GM21367 (cell line): ENCODE results near the gene LRMDA.

ENCODE experiments used
- ATAC-seq: cut with Tn5 transposase; IDR thresholded peaks from one replicate; pipeline ENCODE4 v1.9.1; 2021; ENCODE audit not compliant: unreplicated experiment

Gene LRMDA

DNA sequence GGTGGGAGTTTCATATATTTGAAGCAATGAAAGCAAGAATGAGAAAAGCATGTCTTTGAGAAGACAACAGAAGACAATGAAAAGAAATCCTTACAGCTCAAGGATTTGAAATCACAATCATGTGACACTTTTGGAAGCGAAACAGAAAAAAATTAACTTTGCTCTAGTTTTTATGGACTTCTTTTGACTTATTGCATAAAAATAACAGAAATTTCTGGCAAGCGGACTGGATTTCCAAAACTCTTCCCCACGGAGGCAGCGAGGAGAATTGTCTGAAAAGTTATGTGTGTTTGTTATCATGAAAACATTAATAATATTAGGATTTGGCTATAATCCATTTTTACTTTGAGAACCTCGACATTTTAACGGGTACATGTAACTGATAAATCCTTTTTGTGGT is 223.3 kb downstream of the LRMDA start:
- ATAC-seq: no peak

DNA sequence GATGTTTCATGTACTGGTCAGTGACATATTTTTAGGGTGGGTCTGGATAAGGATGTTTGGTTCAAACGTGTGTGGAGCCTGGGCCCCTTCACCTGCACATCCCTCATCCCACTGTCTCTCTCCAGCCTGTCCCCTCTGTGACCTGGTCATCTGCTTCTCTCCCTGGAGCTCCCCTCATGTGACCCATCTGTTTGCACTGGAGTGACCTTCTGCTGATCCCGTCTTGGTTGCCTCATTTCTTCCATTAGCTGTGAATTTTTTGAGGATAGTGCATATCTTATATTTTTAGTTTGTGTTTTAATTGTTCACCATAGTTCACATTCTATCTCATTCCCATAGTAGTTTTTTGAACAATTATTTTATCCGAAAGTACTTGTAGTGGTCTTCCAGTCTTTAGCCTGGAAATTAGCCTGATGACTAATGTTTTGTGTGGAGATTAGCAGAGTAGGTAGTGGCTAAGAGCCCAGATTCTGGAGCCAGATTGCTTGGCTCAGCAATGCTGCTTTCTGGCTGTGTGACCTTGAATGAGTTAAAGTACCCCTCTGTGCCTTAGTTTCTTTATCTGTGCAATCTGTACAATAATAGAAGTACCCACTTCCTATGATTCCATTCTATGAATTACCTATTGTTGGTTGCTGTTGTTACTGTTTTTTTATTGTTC is 224.5 kb downstream of the LRMDA start:
- ATAC-seq: no peak

DNA sequence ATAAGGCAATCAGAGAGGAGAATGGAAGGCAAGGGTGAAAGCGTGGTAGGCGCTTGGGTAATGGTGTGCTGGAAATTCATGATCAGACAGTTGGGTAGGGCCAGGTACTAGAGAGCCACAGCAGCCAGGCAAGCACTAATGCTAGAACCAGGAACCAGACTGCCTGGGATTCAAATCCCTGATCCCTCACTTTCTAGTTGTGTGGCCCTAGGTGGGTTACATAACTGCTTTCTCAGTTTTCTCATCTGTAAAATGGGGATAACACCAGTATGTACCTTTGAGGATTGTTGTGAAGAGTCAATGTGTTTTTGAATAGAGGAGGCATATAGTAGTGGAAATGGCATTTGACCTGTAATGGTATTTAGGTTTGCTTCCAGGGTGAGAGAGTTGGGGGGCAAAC is 225.9 kb downstream of the LRMDA start:
- ATAC-seq: no peak

DNA sequence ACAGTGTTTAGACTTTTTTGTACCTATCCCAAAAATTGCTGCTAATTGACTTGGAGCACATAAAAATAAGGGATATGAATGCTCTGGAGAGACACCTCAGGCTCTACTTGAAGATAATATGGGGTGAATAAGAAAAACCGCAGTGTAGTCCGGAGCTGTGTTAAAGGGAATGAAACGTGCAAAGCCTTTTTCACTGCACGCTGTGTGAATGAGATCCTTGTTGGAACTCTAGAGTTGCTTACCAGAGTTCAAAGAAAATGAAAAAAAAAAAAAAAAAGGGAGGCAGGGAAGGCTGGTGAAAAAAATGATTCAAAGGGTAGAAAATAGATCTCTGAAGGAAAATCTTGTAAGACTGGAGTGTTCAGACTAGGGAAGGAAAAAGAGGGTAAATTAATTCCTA is 226.6 kb downstream of the LRMDA start:
- no peak for ATAC-seq

DNA sequence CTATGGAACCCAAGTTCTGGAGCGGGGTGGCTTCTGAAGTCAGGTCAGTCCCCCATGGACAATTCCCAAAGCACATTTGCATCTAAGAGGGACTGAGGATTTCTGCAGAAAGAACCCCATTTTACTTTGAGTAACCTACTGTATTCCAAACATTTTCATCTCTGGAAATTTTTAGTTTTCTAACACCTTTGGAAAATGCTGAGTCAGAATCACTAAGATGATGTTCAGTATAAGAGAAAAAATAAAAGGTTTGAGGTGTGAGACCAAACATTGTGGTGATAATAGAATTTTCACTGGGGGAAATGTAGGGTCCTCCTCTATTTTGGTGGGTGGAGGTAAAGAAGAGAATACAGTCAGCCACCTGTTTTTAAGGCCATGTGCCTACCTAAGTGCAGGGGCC is 227.1 kb downstream of the LRMDA start:
- ATAC-seq: no peak

DNA sequence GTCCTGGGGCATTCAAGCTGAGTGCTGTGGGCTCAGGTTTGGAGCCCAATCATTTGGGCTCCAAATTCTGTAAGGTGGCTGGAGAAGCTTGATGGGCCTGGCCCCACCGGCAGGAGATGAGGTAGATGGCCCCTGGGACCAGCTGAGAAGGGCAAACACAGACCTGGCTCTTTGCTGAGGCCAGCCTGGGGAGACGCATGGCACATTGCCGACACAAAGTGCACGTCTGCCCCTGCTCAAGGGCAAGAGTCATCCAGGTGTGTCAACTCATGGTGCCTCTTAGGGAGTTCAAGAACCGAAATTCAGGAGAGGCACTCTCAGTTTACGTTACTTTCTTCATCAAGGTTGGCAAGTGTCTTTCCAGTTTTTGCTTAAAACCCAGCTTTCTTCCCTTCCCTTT is 227.5 kb downstream of the LRMDA start:
- no peak for ATAC-seq

DNA sequence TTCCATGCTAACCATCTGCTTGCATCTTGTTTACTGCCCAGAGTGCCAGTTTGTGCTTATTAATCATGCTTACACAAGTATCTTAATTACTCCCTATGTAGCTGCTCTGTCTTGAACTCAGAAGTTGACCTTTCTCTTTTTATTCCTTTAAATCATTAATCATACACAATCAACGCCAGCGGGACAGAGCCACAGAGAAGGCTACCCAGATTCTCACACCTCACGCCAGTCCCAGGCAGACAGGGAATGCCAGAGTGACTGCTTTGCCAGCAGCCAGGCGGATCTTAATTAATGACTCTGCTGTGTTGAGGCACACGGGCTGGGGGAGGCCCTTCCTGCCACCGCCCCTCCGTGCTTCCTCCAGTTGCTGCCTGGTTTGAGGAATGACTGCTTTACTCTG is 229.4 kb downstream of the LRMDA start:
- no peak for ATAC-seq

DNA sequence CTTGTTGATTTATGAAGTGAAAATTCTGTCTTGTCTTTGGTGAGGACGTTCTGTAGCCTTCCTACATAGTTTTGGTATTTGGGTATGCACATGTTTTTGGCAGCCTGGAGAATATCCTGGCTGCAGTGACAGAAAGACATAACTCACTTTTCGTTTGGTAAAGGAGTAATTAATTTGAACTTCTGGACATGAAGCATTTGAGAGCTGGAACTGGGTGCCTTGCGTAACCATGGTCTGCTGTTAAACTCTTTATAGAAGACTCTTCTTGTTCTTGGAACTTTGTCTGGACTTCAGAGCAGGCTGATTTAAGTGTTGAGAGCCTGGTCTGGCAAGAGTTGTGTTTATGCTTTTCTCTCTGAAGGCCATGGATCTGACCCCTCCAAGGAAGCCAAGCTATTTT is 231.3 kb downstream of the LRMDA start:
- ATAC-seq: no peak

DNA sequence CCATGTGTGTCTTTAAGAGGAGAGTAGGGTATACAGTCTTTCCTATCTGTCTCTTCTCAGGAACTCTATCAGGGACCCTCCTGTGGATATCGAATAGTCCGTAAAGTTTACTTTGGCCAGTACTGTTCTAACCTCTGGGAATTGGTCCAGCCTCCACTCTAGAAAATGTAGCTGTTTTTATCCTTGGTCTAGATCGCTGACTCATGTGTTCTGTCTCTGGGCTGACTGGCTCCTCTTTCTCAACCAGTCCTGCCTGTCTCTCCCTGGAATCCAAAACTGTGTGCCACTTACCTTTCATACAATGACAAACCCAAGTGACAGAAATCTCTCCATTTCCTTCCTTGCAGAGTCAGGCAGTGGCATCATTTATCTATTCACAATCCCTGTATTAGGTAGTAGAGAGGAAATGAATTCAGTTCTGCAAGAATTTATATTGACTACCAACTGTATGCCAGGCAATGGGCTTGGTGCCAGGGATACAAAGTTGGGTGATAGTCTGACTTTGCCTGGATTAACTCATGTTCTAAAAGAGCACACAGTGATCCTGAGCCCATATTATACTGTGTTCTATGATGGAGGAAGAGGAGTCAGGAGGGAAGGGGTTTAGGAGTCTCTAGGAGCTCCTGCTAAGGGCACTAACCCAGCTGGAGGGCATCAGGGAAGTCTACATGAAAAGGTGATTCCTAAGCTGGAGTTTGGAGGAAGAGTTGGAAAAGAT is 232.7 kb downstream of the LRMDA start:
- ATAC-seq: no peak

DNA sequence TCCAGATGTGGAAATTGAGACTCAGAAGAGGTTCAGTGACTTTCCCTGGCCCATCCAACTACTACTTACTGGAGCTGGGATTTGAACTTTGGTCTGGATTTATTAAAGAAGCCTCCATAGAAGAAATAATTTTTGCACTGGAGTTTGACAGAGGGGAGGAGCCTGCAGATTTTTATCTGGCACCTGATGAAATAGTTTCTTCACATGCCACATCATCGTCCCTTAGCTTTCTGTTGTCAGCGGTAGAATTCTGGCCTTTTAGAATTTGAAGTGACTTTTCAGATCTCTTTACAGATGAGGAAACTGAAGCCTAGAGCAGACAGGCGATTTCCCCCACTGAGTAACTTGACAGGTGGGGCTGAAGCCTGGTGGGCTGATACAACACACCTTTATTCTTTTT is 233.5 kb downstream of the LRMDA start:
- ATAC-seq: no peak

DNA sequence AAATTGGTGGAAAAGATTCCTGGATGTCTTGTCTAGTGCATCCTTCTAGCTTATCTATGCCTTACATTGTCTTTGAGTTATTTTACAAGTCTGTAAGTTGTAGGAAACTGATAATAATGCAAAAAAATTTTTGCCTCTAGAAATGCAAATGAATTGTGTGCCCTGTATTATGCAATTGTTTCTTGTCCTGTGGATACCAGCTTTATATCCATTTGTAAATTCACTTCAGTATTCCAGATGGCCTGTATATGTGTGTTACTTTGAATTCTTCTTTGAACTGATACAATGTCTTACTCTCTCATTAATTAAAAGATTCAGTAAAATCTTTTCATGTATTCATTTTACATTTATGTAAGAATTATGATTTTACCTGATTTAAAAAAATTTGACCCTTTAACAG is 234.3 kb downstream of the LRMDA start:
- no peak for ATAC-seq

DNA sequence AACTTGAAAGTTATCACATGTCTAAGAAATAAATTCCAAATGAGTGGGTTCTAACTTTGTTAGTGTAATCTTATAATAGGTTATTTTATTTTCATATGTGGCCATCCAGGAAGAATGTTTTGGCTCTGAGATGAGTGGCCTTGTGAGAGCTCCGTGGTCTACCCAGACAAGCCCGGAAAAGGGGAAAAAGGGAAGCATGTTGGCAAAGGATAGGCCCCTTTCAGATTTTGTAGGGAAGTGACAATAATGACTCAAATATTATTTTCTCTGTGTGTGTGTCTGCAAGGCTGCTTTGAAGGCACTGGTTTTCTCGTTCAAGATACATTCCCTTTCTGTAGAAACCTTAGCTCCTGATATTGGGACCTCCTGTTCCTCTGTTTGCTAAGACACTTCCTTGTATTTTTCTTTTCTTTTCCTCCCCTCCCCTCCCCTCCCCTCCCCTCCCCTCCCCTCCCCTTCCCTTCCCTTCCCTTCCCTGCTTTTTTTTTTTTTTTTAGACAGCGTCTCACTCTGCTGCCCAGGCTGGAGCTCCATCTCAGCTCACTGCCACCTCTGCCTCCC is 240.8 kb downstream of the LRMDA start:
- ATAC-seq: no peak

DNA sequence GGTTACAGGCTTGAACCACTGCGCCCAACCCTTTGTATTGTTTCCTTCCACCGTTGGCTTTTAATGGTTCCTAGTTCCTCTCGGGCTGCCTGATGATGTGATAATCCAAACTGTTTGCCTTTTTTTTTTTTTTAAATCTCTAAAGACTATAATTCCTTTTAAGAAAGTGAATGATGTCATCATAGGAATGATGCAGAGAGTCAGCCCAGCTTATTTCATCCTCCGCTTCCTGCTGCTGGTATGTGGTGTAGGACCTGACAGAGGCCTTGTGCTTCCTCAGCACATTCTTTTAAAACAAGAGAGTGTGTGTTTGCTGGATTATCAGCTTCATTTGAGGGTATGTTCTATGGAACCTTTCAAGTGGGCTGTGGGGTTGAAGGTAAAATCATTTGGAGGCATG is 241.4 kb downstream of the LRMDA start:
- no peak for ATAC-seq

DNA sequence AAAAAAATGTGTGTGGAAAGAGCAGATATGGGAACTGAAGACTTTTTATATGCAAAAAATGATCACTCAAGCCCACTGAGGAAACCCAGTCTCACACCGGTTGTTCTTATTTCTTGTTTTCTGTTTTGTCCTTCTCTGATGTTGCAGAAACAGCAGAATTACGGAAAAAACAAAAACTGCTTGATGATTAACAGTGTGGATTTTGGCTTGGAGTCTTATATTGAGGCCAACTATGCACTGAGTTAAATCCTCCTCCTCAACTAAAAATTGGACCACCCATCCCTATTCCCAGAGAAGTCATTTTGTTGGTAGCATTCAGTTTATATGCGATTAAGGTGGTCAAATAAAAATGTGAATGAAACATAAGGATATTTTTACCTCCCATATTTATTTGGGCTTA is 246.1 kb downstream of the LRMDA start:
- no peak for ATAC-seq

DNA sequence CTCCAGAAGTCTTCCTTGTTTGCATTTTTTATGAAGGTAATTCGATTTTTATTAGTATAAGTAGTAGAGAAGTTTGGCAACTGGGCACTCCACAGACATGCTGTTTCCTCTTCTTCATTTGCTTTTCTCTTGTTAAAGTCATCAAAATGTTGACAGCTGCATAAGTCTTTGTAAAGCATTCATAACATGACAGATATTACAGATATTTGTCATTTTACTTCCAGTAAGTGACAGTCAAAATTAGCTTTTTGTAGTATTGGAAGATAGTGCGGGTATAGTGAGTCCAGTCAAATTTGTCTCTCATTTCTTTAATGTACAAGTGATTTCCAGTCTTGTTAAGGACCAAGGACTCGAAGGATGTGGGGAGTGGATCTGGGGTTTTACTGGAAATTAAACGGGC is 247.1 kb downstream of the LRMDA start:
- ATAC-seq: no peak

DNA sequence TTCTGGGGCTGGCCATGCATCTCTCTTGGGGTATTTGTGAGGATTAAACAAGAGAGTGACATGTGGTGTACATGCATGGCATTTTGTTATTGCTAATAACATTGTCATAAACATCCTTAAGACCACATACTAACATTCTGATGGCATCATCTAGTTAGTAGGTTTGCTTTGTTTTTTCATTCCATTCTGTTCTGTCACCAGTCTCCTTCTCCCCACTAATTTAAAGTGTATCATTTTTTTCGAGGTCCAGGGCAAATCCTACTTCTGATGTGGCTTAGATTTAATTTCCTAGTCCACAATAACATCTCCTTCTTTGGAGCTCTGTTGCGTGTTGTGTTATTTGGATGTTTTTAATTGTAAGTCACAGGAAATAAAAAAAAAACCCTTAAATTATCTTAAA is 248.1 kb downstream of the LRMDA start:
- no peak for ATAC-seq

DNA sequence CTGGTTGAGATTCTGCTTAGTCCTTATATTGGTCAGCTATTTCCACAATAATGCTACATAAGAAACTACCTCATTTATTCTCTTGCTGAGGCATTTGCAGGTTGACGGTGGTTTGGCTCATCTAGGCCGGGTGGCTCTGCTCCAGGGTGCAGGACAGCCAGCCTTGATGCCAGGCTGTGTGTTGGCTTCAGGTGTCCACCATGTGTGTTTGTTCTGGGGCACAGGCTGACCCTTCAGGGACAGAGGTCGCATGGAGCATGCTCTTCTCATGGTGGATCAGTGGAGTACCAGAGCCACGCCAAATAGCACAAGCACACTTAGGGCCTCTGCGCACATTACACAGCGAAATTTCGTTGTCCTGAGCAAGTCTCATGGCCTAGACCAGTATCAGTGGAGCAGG is 249.9 kb downstream of the LRMDA start:
- no peak for ATAC-seq

DNA sequence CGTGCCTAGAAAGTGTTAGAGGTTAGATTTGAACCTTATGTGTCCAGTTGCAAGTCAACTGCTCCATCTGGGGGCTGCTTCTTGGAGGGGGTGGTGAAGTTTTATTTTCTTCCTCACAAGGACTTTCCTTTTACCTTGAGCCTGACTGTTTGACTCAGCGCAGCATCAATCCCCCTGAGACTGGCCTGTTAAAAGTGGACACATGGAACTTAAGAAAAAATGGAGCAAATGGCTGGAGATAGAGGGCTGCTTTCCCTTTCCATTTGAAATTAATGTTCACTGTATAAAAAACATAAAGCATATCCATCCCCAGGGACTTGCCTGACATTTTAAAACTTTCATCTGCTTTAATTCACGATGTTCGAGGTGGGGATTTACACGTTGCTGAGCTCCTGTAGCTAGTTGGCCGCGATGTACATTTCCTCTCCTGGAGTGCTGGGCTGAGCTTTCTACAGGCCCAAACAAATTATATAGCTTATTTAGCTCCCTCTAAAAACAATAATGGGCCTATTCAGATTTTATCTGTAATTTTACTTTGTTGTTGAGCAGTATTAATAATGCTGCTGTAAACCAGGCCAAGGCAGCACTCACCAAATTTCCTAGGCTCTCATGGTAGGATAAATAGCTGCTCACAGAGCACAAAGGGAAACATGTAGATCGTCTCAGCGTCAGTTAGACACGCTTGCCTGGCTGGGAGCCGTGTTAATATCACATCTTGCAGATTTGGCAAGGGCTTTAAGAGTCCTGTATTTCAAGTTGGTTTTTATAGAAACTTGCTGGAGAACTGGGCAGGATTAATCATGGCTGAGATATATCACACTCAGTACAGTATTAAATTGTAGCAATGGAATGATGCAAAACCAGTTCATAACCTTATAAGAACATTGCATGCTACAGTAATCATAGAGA is 251.5 kb downstream of the LRMDA start:
- ATAC-seq: no peak

DNA sequence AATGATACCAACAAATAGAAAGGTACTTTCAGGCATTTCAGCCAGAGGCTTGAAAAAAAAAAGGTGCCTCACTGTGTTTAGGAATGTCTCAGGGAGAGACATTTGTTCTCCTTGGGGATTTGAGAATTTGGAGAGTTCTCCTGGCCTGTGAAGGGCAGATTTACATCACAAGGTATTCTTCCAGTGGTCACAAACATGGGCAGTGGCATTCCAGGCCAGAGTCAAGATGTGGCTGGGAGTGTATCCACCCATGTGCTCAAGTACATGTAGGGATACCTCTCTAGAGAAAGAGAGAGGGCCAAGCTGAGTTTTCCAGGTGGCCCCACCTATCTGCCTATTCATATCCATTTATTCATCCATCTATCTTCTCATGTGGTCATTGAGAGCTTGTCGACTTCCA is 253.8 kb downstream of the LRMDA start:
- ATAC-seq: no peak

DNA sequence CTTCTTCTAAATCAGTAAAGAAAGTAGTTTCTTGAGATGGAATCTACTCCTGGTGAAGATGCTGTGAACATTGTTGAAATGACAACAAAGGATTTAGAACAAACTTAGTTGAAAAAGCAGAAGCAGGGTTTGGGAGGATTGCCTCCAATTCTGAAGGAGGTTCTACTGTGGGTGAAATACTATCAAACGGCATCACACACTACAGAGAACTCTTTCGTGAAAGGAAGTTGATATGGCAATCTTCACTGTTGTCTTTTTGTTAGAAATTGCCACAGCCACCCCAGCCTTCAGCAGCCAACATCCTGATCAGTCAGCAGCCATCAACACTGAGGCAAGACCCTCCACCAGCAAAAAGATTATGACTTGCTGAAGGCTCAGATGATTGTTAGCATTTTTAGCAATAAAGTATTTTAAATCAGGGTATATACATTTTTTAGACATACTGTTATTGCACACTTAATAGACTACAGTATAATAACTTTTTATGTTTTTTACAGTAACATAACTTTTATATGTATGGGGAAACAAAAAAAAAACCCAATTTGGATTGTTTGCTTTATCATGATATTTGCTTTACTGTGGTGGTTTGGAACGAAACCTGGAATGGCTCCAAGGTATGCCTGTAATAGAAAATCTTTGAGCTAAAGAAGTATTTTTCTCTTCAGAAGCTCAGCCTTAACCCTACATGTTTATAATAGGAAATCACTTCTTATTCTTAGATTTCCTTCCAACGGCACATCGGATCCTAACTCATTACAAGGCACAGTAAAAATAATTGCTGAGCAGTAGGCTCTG is 257.3 kb downstream of the LRMDA start:
- ATAC-seq: no peak

DNA sequence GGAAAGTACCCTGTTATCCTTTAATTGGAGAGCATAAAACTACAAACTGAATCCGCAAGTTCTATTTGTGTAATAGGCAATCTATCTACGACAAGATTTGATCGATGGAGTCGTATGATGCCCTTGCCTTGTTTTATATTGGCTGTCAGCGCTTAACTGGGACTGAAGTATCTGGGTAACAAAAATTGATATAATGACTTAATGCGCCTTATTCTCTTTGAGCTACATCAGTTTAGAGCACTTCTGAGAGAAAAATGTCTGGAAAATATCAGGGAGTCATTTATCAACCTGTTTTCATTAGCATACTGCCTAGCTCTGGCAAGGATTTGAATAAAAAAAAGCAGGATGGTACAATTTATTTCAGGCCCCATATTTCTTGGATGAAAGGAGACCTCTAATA is 262.1 kb downstream of the LRMDA start:
- no peak for ATAC-seq
